ENCODE measurements around the gene CALHM6.

CALHM6 gene

GRCh38 chr6:116446399-116446798 is 14.8 kb upstream of the CALHM6 start:
- no peak for DNase-seq

DNA sequence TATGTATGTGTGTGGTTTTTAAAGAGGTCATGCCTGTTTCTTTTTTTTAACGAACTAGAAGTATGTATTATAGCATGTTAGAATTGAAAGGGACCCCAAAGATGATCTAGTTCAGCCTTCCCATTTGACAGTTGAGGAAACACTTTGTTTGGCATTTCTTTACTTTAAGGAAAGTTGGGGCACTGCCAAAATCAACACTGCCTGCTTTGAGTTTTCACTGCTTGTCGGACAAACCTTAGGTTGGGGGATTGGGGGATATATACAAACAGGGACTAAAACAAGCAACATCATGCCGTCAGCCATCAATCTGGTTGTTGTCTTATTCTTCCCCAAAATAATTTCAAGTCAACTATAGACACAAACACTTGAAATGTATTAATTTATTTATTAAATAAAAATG is 14.1 kb upstream of the CALHM6 start:
- no peak for DNase-seq

- peak; percentile 99 for DNase-seq
Measured at GRCh38 chr6:116447496-116448011, 13.6 kb upstream of the CALHM6 start.

DNA sequence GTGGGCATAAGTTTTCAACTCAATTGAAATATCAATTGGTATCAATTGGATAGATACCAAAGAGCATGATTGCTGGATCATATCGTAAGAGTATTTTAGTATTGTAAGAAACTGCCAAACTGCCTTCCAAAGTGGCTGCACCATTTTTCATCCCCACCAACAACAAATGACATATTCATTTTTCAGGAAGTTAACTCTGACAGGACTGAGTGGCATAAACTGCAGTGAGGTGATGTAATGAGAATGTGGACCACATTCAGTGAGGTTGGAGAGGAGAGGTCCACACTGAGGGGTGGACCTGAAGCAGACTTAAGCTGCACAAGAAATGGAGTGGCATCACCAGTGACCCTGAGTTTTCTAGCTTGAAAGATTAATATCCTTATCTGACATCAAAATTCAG is 11.6 kb upstream of the CALHM6 start:
- DNase-seq: no peak

GRCh38 chr6:116450185-116450710 is 10.9 kb upstream of the CALHM6 start:
- no peak for DNase-seq

- peak; percentile 81 for DNase-seq
Measured at GRCh38 chr6:116450769-116451740, 10.1 kb upstream of the CALHM6 start.

GRCh38 chr6:116451916-116452315 is 9.3 kb upstream of the CALHM6 start:
- peak; percentile 13 for DNase-seq

GRCh38 chr6:116452531-116452930 is 8.6 kb upstream of the CALHM6 start:
- no peak for DNase-seq

DNA sequence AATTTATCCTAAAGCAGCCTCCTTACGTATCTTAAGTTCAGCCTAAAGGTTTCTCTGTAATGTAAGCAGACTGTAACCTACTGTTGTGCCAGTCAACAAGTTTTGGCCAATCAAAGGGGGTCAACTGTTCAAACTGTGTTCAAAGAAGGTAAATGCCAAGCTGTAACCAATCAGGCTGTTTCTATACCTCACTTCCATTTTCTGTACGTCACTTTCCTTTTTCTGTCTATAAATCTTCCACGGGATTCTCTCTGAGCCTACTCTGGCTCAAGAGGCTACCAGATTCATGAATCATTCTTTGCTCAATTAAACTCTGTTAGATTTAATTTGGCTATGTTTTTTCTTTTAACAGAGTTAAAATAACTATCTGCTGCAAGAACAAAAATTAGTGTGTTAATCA is 5.1 kb upstream of the CALHM6 start:
- DNase-seq: no peak

GRCh38 chr6:116456927-116457326 is 4.2 kb upstream of the CALHM6 start:
- no peak for DNase-seq

GRCh38 chr6:116458264-116458663 is 2.9 kb upstream of the CALHM6 start:
- no peak for DNase-seq

GRCh38 chr6:116459927-116460326 is 1.2 kb upstream of the CALHM6 start:
- DNase-seq: peak; percentile 18

- DNase-seq: no peak
Measured at GRCh38 chr6:116461932-116462885, 1.0 kb downstream of the CALHM6 start.

DNA sequence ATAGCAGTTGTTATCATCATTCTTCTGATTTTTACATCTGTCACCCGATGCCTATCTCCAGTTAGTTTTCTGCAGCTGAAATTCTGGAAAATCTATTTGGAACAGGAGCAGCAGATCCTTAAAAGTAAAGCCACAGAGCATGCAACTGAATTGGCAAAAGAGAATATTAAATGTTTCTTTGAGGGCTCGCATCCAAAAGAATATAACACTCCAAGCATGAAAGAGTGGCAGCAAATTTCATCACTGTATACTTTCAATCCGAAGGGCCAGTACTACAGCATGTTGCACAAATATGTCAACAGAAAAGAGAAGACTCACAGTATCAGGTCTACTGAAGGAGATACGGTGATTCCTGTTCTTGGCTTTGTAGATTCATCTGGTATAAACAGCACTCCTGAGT is 2.1 kb downstream of the CALHM6 start:
- no peak for DNase-seq

GRCh38 chr6:116465246-116465645 is 4.1 kb downstream of the CALHM6 start:
- DNase-seq: no peak

GRCh38 chr6:116467096-116467495 is 5.9 kb downstream of the CALHM6 start:
- peak; percentile 74 for DNase-seq

DNA sequence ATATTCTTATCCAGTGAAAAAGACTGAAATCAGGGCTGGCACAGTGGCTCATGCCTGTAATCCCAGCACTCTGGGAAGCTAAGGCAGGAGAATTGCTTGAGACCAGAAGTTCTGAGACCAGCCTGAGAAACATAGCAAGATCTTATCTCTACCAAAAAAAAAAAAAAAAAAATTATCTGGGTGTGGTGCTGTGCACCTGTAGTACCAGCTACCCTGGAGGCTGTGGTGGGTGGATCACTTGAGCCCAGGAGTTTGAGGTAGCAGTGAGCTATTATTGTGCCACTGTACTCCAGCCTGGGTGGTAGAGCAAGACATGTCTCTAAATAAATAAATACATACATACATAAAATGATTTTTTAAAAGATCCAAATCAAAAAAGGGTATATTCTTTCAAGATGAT is 6.3 kb downstream of the CALHM6 start:
- no peak for DNase-seq

- DNase-seq: peak; percentile 52
Measured at GRCh38 chr6:116468293-116468692, 7.1 kb downstream of the CALHM6 start.

- no peak for DNase-seq
Measured at GRCh38 chr6:116471531-116471930, 10.4 kb downstream of the CALHM6 start.

DNA sequence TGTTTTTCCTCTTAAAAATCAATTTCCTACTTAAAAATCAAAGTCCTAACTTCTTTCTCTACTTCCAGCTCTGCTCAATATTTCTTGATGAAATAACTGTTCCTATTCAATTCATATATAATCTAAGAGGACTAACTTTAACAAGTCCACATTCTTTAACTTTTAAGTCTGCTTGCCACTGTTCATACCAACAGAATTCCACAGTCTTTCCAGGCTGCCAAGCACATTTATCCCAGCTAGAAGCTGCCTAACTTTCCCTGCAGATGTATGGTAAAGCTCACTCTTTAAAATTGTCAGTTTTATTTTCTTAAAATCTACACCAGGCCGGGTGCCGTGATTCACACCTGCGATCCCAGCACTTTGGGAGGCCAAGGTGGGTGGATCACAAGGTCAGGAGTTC is 11.5 kb downstream of the CALHM6 start:
- no peak for DNase-seq

DNA sequence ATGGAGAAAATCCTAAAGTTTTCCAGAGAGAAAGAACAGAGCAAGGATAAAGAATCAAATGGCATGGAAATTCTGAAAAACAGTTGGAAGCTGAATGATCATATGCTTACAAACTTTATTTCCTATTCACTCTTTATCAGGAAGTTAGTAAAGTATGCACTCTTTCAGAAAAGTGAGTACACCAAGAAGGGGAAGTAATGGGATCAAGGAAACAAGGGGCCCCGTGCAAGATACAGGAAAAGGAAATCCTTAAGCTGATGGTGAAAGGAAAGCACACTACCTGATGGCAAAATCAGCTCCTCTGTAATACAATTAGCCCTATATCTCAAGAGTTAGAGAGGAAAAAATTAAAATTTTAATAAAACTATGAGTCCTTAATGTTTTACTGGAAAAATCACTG is 14.0 kb downstream of the CALHM6 start:
- no peak for DNase-seq

GRCh38 chr6:116476002-116476678 is 15.0 kb downstream of the CALHM6 start:
- DNase-seq: no peak

Measured in NCI-H226 (cell line).